ENCODE measurements around the gene PDZRN3. TPM values are rescaled to one million over a fixed set of nuclear protein-coding genes. Genes with fewer than 3 reads are reported as not detected.

The PDZRN3 gene
- polyA plus RNA-seq, 4 donors: 2.2 to 21.4 (median 14.1) TPM

DNA sequence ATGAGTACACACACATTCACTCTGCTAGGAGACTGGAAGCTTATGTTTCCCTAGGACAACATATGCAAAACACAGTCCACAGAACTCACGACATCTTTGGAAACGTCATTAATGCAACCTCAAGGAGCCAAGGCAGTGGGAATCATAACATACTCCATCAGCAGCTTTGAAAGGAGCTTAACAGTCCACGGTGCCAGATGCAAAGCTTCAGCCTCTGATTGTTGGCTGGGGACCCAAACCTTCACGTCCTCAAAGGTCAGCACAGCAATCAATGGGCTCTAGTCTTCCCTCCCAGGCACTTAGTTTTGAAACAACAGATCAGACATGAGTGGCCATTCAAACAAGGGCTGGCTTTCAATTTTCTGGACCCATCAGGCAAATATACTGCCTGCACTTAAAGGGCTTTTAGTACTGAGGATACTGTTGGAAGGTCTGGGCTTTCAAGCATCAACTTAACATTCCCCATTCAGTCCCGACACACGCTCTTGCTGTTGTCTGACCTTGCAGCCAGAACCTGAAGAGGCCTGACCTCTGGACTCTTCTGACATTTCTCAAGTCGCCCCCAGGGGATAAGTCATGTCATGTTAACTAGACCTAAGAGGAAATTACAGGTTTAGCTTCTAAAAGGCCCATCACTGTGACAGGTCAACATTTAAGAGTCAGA is 223.0 kb downstream of the PDZRN3 start:
- peak overlapping the region in 2 of 3 donors; percentile 0 to 15 for H3K27ac ChIP-seq (ENCODE audit: low read depth in 1 of 3, low read length in 2 of 3)
- H3K4me1 ChIP-seq (ENCODE audit: control insufficient read depth in 3 of 3, insufficient read depth in 2 of 3, low read depth in 1 of 3, low read length in 2 of 3): peaks cover 0 to 14% (median 3%) of the 10 kb centered on the region in 3 donors
- peaks cover 0 to 20% (median 0%) of the 10 kb centered on the region in 3 donors for H3K36me3 ChIP-seq (ENCODE audit: control insufficient read depth in 3 of 3, insufficient read depth in 2 of 3, low read depth in 1 of 3, low read length in 3 of 3)
- WGBS, 3 donors: 58 to 89% (median 71%) methylated on average over 7 of the region's 7 CpGs
- H3K9me3 ChIP-seq (ENCODE audit: control insufficient read depth in 2 of 2, insufficient read depth in 1 of 2, low read depth in 1 of 2, low read length in 1 of 2): no peaks in the 10 kb centered on the region
- FAIRE-seq: no peak
- peak; percentile 4 to 38 for DNase-seq
- no peak overlapping the region for H3K4me3 ChIP-seq (ENCODE audit: low read depth in 1 of 3, low read length in 3 of 3)
- no peaks in the 10 kb centered on the region for H3K27me3 ChIP-seq (ENCODE audit: control insufficient read depth in 3 of 3, insufficient read depth in 3 of 3, low read length in 3 of 3)

DNA sequence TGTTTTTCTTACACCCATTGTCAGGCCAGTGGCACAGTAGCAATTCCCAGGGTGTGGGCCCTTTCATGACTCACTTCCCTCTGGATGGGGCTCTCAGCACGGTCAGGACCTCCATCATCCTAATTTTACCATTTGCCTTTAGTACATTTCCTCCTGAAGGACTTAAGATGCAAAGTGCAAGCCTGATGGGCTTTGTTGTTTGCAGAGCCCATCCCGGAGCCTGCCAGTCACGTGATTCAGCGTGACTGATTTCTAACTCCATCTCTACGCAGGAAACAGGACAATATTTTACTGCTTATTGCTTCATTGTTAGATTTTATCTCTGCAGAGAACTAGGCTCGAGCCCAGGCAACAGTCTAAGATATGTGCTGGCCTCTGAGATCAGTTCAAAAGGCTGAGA is 223.7 kb downstream of the PDZRN3 start:
- peaks cover 0 to 22% (median 0%) of the 10 kb centered on the region in 3 donors for H3K36me3 ChIP-seq (ENCODE audit: control insufficient read depth in 3 of 3, insufficient read depth in 2 of 3, low read depth in 1 of 3, low read length in 3 of 3)
- DNase-seq (peak in 1 of 2 donors; percentile 66), FAIRE-seq (no peak)
- H3K4me1 ChIP-seq (ENCODE audit: control insufficient read depth in 3 of 3, insufficient read depth in 2 of 3, low read depth in 1 of 3, low read length in 2 of 3): peaks cover 0 to 14% (median 3%) of the 10 kb centered on the region in 3 donors
- no peak overlapping the region for H3K4me3 ChIP-seq (ENCODE audit: low read depth in 1 of 3, low read length in 3 of 3)
- 9 to 37% (median 20%) methylated on average over 6 of the region's 6 CpGs for WGBS, 3 donors
- H3K27ac ChIP-seq (ENCODE audit: low read depth in 1 of 3, low read length in 2 of 3): peak overlapping the region in 1 of 3 donors; percentile 32
- H3K27me3 ChIP-seq (ENCODE audit: control insufficient read depth in 3 of 3, insufficient read depth in 3 of 3, low read length in 3 of 3): no peaks in the 10 kb centered on the region
- no peaks in the 10 kb centered on the region for H3K9me3 ChIP-seq (ENCODE audit: control insufficient read depth in 2 of 2, insufficient read depth in 1 of 2, low read depth in 1 of 2, low read length in 1 of 2)

DNA sequence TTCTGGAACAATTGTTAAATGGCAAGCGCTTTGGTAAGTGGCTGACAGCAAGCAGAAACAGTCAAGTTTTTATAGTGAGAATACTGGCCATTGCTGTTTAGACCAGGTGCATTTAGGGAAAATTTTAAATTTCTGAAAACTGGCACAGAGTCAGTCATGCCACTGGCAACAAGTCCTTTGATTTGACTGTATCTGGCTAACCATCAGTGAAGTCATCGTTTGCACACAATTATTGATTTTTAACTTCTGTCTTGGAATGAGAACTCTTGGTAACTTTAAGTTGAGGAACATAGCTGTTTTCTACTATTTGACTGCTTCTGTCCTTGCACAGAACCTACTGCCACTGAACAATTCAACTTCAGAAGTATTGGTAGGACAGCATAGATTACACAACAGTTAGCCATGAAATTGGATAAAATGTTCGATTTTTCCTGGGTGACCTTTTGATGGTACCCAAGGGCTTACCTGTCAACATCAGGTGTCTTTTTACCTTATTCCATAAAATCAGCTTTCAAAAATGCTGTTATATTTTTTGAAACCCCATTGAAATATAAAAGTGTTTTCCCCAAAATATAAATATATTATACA is 225.0 kb downstream of the PDZRN3 start:
- Histone ChIP-seq H3K4me3 (ENCODE audit: low read depth in 1 of 3, low read length in 3 of 3) (no peak overlapping the region), H3K4me1 (ENCODE audit: control insufficient read depth in 3 of 3, insufficient read depth in 2 of 3, low read depth in 1 of 3, low read length in 2 of 3) (peaks cover 0 to 14% (median under 1%) of the 10 kb centered on the region in 3 donors), H3K9me3 (ENCODE audit: control insufficient read depth in 2 of 2, insufficient read depth in 1 of 2, low read depth in 1 of 2, low read length in 1 of 2) (no peaks in the 10 kb centered on the region), H3K27me3 (ENCODE audit: control insufficient read depth in 3 of 3, insufficient read depth in 3 of 3, low read length in 3 of 3) (no peaks in the 10 kb centered on the region), H3K27ac (ENCODE audit: low read depth in 1 of 3, low read length in 2 of 3) (no peak overlapping the region), H3K36me3 (ENCODE audit: control insufficient read depth in 3 of 3, insufficient read depth in 2 of 3, low read depth in 1 of 3, low read length in 3 of 3) (peaks cover 0 to 23% (median 0%) of the 10 kb centered on the region in 3 donors)
- whole genome bisulfite sequencing, 3 donors: 78 to 88% (median 83%) methylated on average over 3 of the region's 3 CpGs
- FAIRE-seq: no peak
- no peak for DNase-seq

DNA sequence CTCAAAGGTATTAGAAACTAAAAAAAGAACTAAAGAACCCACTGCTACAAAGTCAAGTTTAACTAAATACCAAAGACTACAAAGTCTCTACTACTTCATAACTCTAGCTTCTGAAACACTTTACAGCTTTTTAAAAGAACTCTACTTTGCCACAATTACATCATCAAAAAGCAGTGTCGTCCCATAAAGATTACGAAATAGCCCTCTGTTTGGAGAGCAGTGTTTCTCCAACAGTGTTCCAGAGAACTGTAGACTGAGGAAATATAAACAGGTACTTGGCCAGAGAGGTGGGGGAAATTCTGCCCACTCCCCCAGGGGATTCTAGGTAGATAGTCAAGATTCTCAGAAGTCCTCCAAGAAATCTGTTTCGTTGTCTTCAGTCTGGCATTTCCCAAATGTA is 225.6 kb downstream of the PDZRN3 start:
- Histone ChIP-seq H3K27ac (ENCODE audit: low read depth in 1 of 3, low read length in 2 of 3) (no peak overlapping the region), H3K36me3 (ENCODE audit: control insufficient read depth in 3 of 3, insufficient read depth in 2 of 3, low read depth in 1 of 3, low read length in 3 of 3) (peaks cover 0 to 22% (median 0%) of the 10 kb centered on the region in 3 donors), H3K27me3 (ENCODE audit: control insufficient read depth in 3 of 3, insufficient read depth in 3 of 3, low read length in 3 of 3) (no peaks in the 10 kb centered on the region), H3K4me1 (ENCODE audit: control insufficient read depth in 3 of 3, insufficient read depth in 2 of 3, low read depth in 1 of 3, low read length in 2 of 3) (peaks cover 0 to 14% (median 0%) of the 10 kb centered on the region in 3 donors), H3K9me3 (ENCODE audit: control insufficient read depth in 2 of 2, insufficient read depth in 1 of 2, low read depth in 1 of 2, low read length in 1 of 2) (no peaks in the 10 kb centered on the region), H3K4me3 (ENCODE audit: low read depth in 1 of 3, low read length in 3 of 3) (no peak overlapping the region)
- peak in 1 of 2 donors; percentile 30 for DNase-seq
- WGBS, 3 donors: 61 to 70% (median 66%) methylated on average over 3 of the region's 3 CpGs
- FAIRE-seq: no peak

DNA sequence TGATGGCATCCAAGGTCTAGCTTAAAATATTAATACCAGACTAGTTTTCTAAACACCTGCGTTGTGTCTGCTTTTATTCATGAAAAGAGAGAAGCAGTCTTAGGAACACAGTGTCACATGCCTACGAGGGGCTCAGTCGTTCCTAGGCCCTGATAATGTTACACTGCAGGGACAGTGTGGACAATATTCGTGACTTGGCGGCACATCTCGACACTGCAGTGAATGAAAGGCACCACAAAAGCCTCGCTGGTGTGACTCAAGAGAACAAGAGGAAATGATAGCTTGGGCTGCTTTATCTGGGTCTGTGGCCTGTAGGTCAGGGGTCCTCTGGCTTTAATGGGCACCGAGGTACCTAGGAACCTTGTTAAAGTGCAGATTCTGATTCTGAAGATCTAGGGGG is 226.7 kb downstream of the PDZRN3 start:
- FAIRE-seq (no peak), DNase-seq (no peak)
- no peaks in the 10 kb centered on the region for H3K9me3 ChIP-seq (ENCODE audit: control insufficient read depth in 2 of 2, insufficient read depth in 1 of 2, low read depth in 1 of 2, low read length in 1 of 2)
- no peak overlapping the region for H3K27ac ChIP-seq (ENCODE audit: low read depth in 1 of 3, low read length in 2 of 3)
- no peak overlapping the region for H3K4me3 ChIP-seq (ENCODE audit: low read depth in 1 of 3, low read length in 3 of 3)
- WGBS, 3 donors: 88 to 89% (median 88%) methylated on average over 8 of the region's 8 CpGs
- H3K36me3 ChIP-seq (ENCODE audit: control insufficient read depth in 3 of 3, insufficient read depth in 2 of 3, low read depth in 1 of 3, low read length in 3 of 3): peaks cover 0 to 20% (median 0%) of the 10 kb centered on the region in 3 donors
- H3K27me3 ChIP-seq (ENCODE audit: control insufficient read depth in 3 of 3, insufficient read depth in 3 of 3, low read length in 3 of 3): no peaks in the 10 kb centered on the region
- H3K4me1 ChIP-seq (ENCODE audit: control insufficient read depth in 3 of 3, insufficient read depth in 2 of 3, low read depth in 1 of 3, low read length in 2 of 3): peaks cover 0 to 14% (median 0%) of the 10 kb centered on the region in 3 donors

DNA sequence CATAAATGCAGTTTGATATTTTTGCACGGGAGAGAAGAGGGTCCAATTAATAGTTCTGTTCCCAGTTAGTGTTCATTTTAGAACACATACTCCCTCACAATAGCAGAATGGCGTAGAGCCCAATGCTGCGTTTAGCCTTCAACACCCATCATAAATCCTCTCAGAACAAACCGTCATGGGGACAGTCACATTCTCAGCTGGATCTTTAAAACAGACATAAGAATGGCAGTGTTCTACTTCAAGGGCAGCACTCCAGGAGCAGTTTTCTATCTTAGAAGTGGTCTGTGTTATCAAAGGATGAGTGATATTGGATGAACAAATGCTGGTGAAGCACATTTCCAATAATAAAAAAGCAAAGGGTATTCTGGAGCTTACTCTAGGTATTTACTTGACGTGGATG is 230.5 kb downstream of the PDZRN3 start:
- Histone ChIP-seq H3K9me3 (ENCODE audit: control insufficient read depth in 2 of 2, insufficient read depth in 1 of 2, low read depth in 1 of 2, low read length in 1 of 2) (no peaks in the 10 kb centered on the region), H3K27me3 (ENCODE audit: control insufficient read depth in 3 of 3, insufficient read depth in 3 of 3, low read length in 3 of 3) (no peaks in the 10 kb centered on the region), H3K4me1 (ENCODE audit: control insufficient read depth in 3 of 3, insufficient read depth in 2 of 3, low read depth in 1 of 3, low read length in 2 of 3) (no peaks in the 10 kb centered on the region), H3K36me3 (ENCODE audit: control insufficient read depth in 3 of 3, insufficient read depth in 2 of 3, low read depth in 1 of 3, low read length in 3 of 3) (peaks cover 0 to 30% (median 0%) of the 10 kb centered on the region in 3 donors), H3K27ac (ENCODE audit: low read depth in 1 of 3, low read length in 2 of 3) (no peak overlapping the region), H3K4me3 (ENCODE audit: low read depth in 1 of 3, low read length in 3 of 3) (no peak overlapping the region)
- FAIRE-seq: no peak
- no peak for DNase-seq
- 79 to 90% (median 88%) methylated on average over 5 of the region's 5 CpGs for WGBS, 3 donors

DNA sequence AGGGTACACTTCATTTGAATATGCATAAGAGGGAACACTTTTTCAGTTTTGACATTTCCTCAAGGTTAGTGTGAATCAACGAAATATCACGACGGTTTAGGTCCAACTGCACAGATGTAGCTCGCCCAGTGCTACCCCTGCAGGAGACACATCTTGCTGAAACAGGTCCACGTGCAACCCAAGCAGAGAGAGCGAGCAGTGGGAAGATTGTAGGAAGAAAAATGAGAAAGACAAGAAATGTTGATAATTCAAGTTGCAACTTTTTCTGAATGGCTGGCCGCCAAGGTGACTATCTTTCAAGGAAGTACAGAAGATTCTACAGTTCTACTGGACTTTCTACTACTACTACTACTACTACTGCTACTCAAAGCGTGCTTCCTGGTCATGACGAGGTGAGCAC is 231.7 kb downstream of the PDZRN3 start:
- DNase-seq (no peak), FAIRE-seq (no peak)
- Histone ChIP-seq H3K9me3 (ENCODE audit: control insufficient read depth in 2 of 2, insufficient read depth in 1 of 2, low read depth in 1 of 2, low read length in 1 of 2) (no peaks in the 10 kb centered on the region), H3K27ac (ENCODE audit: low read depth in 1 of 3, low read length in 2 of 3) (no peak overlapping the region), H3K36me3 (ENCODE audit: control insufficient read depth in 3 of 3, insufficient read depth in 2 of 3, low read depth in 1 of 3, low read length in 3 of 3) (peaks cover 0 to 31% (median 0%) of the 10 kb centered on the region in 3 donors), H3K4me1 (ENCODE audit: control insufficient read depth in 3 of 3, insufficient read depth in 2 of 3, low read depth in 1 of 3, low read length in 2 of 3) (no peaks in the 10 kb centered on the region), H3K4me3 (ENCODE audit: low read depth in 1 of 3, low read length in 3 of 3) (no peak overlapping the region), H3K27me3 (ENCODE audit: control insufficient read depth in 3 of 3, insufficient read depth in 3 of 3, low read length in 3 of 3) (no peaks in the 10 kb centered on the region)
- 87 to 90% (median 88%) methylated on average over 9 of the region's 9 CpGs for WGBS, 3 donors

DNA sequence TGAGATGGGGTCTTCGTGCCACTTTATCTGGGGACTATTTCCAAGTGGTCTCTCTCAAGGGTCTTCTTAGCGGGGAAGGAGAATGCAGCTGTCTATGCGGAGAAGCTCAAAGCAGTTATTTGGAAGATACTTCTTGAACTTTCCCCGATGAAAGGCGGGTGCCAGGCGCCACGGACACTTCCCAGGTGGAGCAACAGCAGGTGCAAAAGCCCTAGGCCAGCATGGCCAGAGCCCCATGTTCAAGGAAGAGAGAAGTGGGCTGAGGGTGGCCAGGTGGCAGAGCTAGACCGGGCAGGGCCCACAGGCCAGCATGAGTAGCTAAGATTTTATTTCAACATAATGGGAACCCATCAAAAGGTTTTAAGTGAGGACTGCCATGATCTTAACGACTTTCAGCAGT is 232.8 kb downstream of the PDZRN3 start:
- peaks cover 0 to 31% (median 0%) of the 10 kb centered on the region in 3 donors for H3K36me3 ChIP-seq (ENCODE audit: control insufficient read depth in 3 of 3, insufficient read depth in 2 of 3, low read depth in 1 of 3, low read length in 3 of 3)
- WGBS, 3 donors: 89 to 91% (median 91%) methylated on average over 9 of the region's 9 CpGs
- no peaks in the 10 kb centered on the region for H3K4me1 ChIP-seq (ENCODE audit: control insufficient read depth in 3 of 3, insufficient read depth in 2 of 3, low read depth in 1 of 3, low read length in 2 of 3)
- no peak overlapping the region for H3K27ac ChIP-seq (ENCODE audit: low read depth in 1 of 3, low read length in 2 of 3)
- no peak for DNase-seq
- H3K27me3 ChIP-seq (ENCODE audit: control insufficient read depth in 3 of 3, insufficient read depth in 3 of 3, low read length in 3 of 3): no peaks in the 10 kb centered on the region
- FAIRE-seq: no peak
- H3K9me3 ChIP-seq (ENCODE audit: control insufficient read depth in 2 of 2, insufficient read depth in 1 of 2, low read depth in 1 of 2, low read length in 1 of 2): no peaks in the 10 kb centered on the region
- H3K4me3 ChIP-seq (ENCODE audit: low read depth in 1 of 3, low read length in 3 of 3): no peak overlapping the region

Data from small intestine (tissue), 7 donors.